Effector memory CD4-positive, alpha-beta T cell (primary cell): ENCODE results near the gene SEMA3D.

Source experiments
- DNase-seq, 3 donors: peaks; one replicate each; pipeline ENCODE4 v3.0.0-alpha.2; 2020
- H3K27ac ChIP-seq: 2 replicates; pipeline ENCODE4 v1.7.0; 2013; ENCODE audit warnings: mild to moderate bottlenecking, low read length, moderate library complexity; ENCODE audit not compliant: insufficient read depth, poor library complexity, severe bottlenecking
- H3K27me3 ChIP-seq: replicated peaks from 2 replicates; pipeline ENCODE4 v1.7.0; 2013; ENCODE audit warnings: mild to moderate bottlenecking, low read length; ENCODE audit not compliant: insufficient read depth, control insufficient read depth, poor library complexity, severe bottlenecking
- H3K36me3 ChIP-seq: 2 replicates; pipeline ENCODE4 v1.7.0; 2013; ENCODE audit warnings: mild to moderate bottlenecking, low read length, moderate library complexity; ENCODE audit not compliant: control insufficient read depth, insufficient read depth
- H3K4me1 ChIP-seq: 2 replicates; pipeline ENCODE4 v1.7.0; 2013; ENCODE audit warnings: low read length, mild to moderate bottlenecking; ENCODE audit not compliant: control insufficient read depth, insufficient read depth, poor library complexity, severe bottlenecking
- H3K4me3 ChIP-seq: 2 replicates; pipeline ENCODE4 v1.7.0; 2013; ENCODE audit warnings: low read length, low read depth, mild to moderate bottlenecking; ENCODE audit not compliant: insufficient read depth, poor library complexity, severe bottlenecking
- H3K9me3 ChIP-seq: 2 replicates; pipeline ENCODE4 v1.7.0; 2013; ENCODE audit warnings: mild to moderate bottlenecking, low read length, moderate library complexity; ENCODE audit not compliant: control insufficient read depth

Gene SEMA3D

GRCh38 chr7:85186083-85186520 is 754 bp downstream of the SEMA3D start:
- DNase-seq, result no peak
- Histone ChIP-seq H3K4me3 (no peak overlapping the region), H3K9me3 (no peaks in the 10 kb centered on the region), H3K27me3 (no peaks in the 10 kb centered on the region), H3K4me1 (no peaks in the 10 kb centered on the region), H3K36me3 (no peaks in the 10 kb centered on the region), H3K27ac (no peak overlapping the region)

GRCh38 chr7:85185424-85186082 is 1.3 kb downstream of the SEMA3D start:
- H3K4me3 ChIP-seq, result no peak overlapping the region

DNA sequence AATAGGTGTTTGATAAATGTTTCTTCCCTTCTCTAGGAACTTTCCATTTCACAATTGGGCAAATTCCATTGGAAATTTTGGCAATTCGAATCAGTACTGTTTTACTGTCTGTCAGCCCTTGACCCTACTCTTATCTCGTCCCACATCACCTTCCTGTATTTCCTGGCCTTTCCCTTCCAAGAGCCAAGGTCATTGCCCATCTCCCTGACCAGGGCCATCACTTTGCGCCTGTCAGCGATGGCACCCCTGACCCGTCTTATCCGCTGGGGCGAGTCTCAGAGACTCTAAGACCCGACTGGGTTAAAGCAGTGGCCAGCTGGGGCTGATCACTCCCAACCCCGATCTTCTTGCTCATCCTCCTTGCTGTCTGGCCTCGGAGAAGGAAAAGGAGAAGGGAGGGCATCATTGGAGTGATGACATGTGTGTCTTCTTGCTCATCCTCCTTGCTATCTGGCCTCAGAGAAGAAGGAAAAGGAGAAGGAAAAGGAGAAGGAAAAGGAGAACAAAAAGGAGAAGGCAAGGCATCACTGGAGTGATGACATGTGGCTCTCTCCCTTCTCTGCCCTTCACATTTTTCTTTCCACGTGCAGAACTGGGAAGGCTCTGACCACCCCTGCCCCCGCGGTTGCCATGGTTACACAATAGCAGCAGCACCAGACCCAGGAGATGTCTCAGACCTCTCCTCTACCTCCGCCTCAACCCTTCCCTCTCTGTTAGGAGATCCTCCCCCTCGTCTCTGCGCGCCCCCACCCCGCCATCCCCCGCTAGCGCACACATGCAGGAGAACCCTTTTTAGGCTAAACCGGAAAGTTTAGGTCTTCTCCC is 2.0 kb downstream of the SEMA3D start:
- Histone ChIP-seq H3K4me3 (no peak overlapping the region), H3K27ac (no peak overlapping the region), H3K4me1 (no peaks in the 10 kb centered on the region), H3K36me3 (no peaks in the 10 kb centered on the region), H3K27me3 (no peaks in the 10 kb centered on the region), H3K9me3 (no peaks in the 10 kb centered on the region)
- DNase-seq, result no peak

More at GRCh38 chr7:85185424-85186082, 1.3 kb downstream of the SEMA3D start:
- Histone ChIP-seq H3K4me1 (no peaks in the 10 kb centered on the region), H3K27me3 (no peaks in the 10 kb centered on the region), H3K36me3 (no peaks in the 10 kb centered on the region), H3K27ac (no peak overlapping the region), H3K9me3 (no peaks in the 10 kb centered on the region)
- DNase-seq, result no peak

DNA sequence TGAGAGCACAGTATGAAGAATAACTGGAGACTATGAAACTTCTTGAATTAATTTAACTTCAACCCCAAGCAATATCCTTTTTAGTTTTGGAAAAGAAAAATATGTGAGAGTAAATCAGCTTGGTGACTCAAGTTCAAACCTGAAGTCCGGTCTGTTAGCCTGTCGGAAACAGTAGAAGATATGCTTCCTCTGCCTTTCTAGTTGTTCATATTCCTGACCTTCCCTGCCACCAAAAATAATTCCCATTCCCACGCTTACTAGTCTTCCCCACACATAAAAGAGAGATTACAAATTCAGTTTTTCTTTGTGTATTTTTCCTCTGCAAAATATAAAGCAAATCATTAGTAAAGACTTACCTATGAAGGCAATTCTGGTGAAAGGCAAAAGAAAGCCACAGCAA is 3.6 kb downstream of the SEMA3D start:
- no peak for DNase-seq
- no peaks in the 10 kb centered on the region for H3K4me1 ChIP-seq
- no peaks in the 10 kb centered on the region for H3K27me3 ChIP-seq
- no peak overlapping the region for H3K27ac ChIP-seq
- no peaks in the 10 kb centered on the region for H3K9me3 ChIP-seq
- no peak overlapping the region for H3K4me3 ChIP-seq
- no peaks in the 10 kb centered on the region for H3K36me3 ChIP-seq

GRCh38 chr7:85178531-85179298 is 8.1 kb downstream of the SEMA3D start:
- no peaks in the 10 kb centered on the region for H3K4me1 ChIP-seq
- H3K27me3 ChIP-seq, result no peaks in the 10 kb centered on the region
- DNase-seq, result no peak
- no peaks in the 10 kb centered on the region for H3K9me3 ChIP-seq
- no peaks in the 10 kb centered on the region for H3K36me3 ChIP-seq
- H3K27ac ChIP-seq, result no peak overlapping the region
- no peak overlapping the region for H3K4me3 ChIP-seq

DNA sequence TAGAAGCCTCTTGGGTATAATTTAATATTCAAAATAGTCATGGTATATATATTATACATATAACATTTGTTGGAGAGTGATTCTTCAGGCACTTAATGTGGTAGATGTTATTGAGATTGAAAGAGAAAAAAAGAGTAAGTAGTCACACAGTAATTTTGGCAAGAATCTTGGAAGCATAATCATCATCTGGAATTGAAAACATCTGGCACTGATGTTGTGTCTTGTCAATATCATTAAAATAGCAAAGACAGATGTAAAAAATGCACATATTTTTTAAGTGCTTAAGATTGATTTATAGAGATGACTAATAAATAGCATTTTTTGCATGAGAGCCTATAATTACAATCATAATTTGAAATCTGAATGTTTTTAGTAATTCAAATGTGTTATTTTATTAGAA is 9.5 kb downstream of the SEMA3D start:
- no peak overlapping the region for H3K4me3 ChIP-seq
- H3K9me3 ChIP-seq, result no peaks in the 10 kb centered on the region
- no peak for DNase-seq
- no peaks in the 10 kb centered on the region for H3K4me1 ChIP-seq
- no peaks in the 10 kb centered on the region for H3K27me3 ChIP-seq
- no peak overlapping the region for H3K27ac ChIP-seq
- no peaks in the 10 kb centered on the region for H3K36me3 ChIP-seq

- no peak overlapping the region for H3K4me3 ChIP-seq
These were observed 10.7 kb downstream of the SEMA3D start for GRCh38 chr7:85176197-85176596.

GRCh38 chr7:85175217-85175616 is 11.6 kb downstream of the SEMA3D start:
- DNase-seq, result no peak
- Histone ChIP-seq H3K4me1 (no peaks in the 10 kb centered on the region), H3K9me3 (no peaks in the 10 kb centered on the region), H3K27me3 (no peaks in the 10 kb centered on the region), H3K27ac (no peak overlapping the region), H3K36me3 (no peaks in the 10 kb centered on the region), H3K4me3 (no peak overlapping the region)

More at GRCh38 chr7:85176197-85176596, 10.7 kb downstream of the SEMA3D start:
- H3K27ac ChIP-seq, result no peak overlapping the region
- no peaks in the 10 kb centered on the region for H3K4me1 ChIP-seq
- no peaks in the 10 kb centered on the region for H3K9me3 ChIP-seq
- H3K27me3 ChIP-seq, result no peaks in the 10 kb centered on the region
- no peaks in the 10 kb centered on the region for H3K36me3 ChIP-seq
- no peak for DNase-seq

DNA sequence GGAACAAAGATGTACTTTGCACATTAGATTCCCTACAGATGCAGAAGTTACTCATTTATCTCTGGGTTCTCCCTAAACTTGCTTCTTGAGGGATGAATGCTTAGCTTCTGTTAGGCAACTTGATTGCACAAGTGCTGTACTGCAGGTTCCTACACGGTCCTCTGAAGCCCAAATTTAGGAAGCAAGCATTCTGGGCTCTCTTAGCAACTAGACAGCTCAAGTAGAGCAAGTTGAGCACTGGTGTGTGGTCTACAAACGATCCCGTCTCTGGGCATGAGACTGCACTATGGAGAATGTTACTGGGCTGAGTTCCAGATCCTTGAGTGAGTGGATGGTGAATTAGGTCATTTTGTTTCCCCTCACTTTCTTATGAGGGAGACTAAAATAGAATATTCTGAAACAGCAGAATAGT is 14.3 kb downstream of the SEMA3D start:
- H3K9me3 ChIP-seq, result no peaks in the 10 kb centered on the region
- no peaks in the 10 kb centered on the region for H3K36me3 ChIP-seq
- H3K27me3 ChIP-seq, result no peaks in the 10 kb centered on the region
- no peaks in the 10 kb centered on the region for H3K4me1 ChIP-seq
- DNase-seq, result no peak
- no peak overlapping the region for H3K27ac ChIP-seq
- H3K4me3 ChIP-seq, result no peak overlapping the region

DNA sequence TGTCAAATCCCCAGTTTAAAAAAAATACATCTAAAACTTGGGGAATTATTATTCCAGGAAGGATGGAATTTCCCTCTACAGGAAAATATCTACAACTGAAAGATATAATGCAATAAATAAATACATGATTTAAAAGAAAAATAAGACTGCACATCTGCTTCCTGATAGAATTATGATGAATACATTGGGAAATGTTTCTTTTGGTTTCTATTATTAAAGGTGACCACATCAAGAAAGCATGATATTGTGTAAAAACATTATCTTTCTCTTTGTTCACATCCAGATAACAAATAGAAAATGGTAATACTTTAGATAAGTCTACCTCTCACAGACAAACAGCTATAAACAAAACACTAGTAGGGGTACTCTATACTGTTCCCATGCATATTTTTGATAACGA is 19.2 kb downstream of the SEMA3D start:
- Histone ChIP-seq H3K27ac (no peak overlapping the region), H3K36me3 (no peaks in the 10 kb centered on the region), H3K4me3 (no peak overlapping the region), H3K4me1 (no peaks in the 10 kb centered on the region), H3K27me3 (no peaks in the 10 kb centered on the region), H3K9me3 (no peaks in the 10 kb centered on the region)
- DNase-seq, result no peak
